DOHH2 (cell line): ENCODE results near the gene ACADM.
A peak's percentile ranks its signal among the peaks of the same experiment; 100 is the strongest.

ENCODE experiments used
- H3F3A ChIP-seq: fragments of 200-600 bp; sonication (generic), shearing (Covaris generic); 2 replicates; pipeline ENCODE4 v1.6.0; 2016; ENCODE audit warnings: antibody characterized with exemption, mild to moderate bottlenecking; ENCODE audit not compliant: control insufficient read depth, insufficient read depth
- H3K27ac ChIP-seq: fragments of 200-600 bp; sonication (generic); 2 replicates; pipeline ENCODE4 v1.5.1; 2014; ENCODE audit warnings: low read depth, mild to moderate bottlenecking, low read length, moderate library complexity
- H3K27me3 ChIP-seq: fragments of 200-600 bp; sonication (generic); 2 replicates; pipeline ENCODE4 v1.6.1; 2014; ENCODE audit warnings: mild to moderate bottlenecking, low read length, mixed read lengths; ENCODE audit not compliant: control insufficient read depth
- H3K36me3 ChIP-seq: fragments of 200-600 bp; sonication (generic); 2 replicates; pipeline ENCODE4 v1.6.1; 2014; ENCODE audit warnings: mild to moderate bottlenecking, low read length, moderate library complexity, mixed read lengths; ENCODE audit not compliant: control insufficient read depth
- H3K4me1 ChIP-seq: fragments of 200-600 bp; sonication (generic); 2 replicates; pipeline ENCODE4 v1.6.1; 2014; ENCODE audit warnings: mild to moderate bottlenecking, low read length, mixed read lengths; ENCODE audit not compliant: control insufficient read depth
- H3K4me2 ChIP-seq: fragments of 200-600 bp; sonication (generic); 2 replicates; pipeline ENCODE4 v1.6.0; 2014; ENCODE audit warnings: mild to moderate bottlenecking, low read length, moderate library complexity
- H3K4me3 ChIP-seq: fragments of 200-600 bp; sonication (generic); 2 replicates; pipeline ENCODE4 v1.5.1; 2014; ENCODE audit warnings: mild to moderate bottlenecking, low read length, mixed read lengths
- H3K79me2 ChIP-seq: fragments of 200-600 bp; sonication (generic); 2 replicates; pipeline ENCODE4 v1.6.1; 2014; ENCODE audit warnings: mild to moderate bottlenecking, low read length, mixed read lengths; ENCODE audit not compliant: control insufficient read depth
- H3K9me2 ChIP-seq: fragments of 200-600 bp; sonication (generic); replicated peaks from 2 replicates; pipeline ENCODE4 v1.6.1; 2014; ENCODE audit warnings: mild to moderate bottlenecking, low read length, mixed read lengths; ENCODE audit not compliant: control insufficient read depth
- H3K9me3 ChIP-seq: fragments of 200-600 bp; sonication (generic); 2 replicates; pipeline ENCODE4 v1.6.1; 2014; ENCODE audit warnings: antibody characterized with exemption, low read length, mixed read lengths; ENCODE audit not compliant: control insufficient read depth, insufficient read depth
- H4K20me1 ChIP-seq: fragments of 200-600 bp; sonication (generic); 2 replicates; pipeline ENCODE4 v1.6.0; 2014; ENCODE audit warnings: low read depth, mild to moderate bottlenecking, antibody characterized with exemption, low read length, moderate library complexity; ENCODE audit not compliant: control insufficient read depth, insufficient read depth
- CTCF ChIP-seq: fragments of 200-600 bp; sonication (generic); IDR thresholded peaks from one replicate; pipeline ENCODE4 v1.5.1; 2014; ENCODE audit warnings: antibody characterized with exemption, mild to moderate bottlenecking, low read depth, low read length; ENCODE audit not compliant: poor library complexity, severe bottlenecking
- EZH2phosphoT487 ChIP-seq: fragments of 200-600 bp; sonication (generic); IDR thresholded peaks from 2 replicates; pipeline ENCODE4 v1.6.1; 2017; ENCODE audit warnings: borderline replicate concordance, mild to moderate bottlenecking, antibody characterized with exemption, low read length, moderate library complexity, mixed read lengths

Gene ACADM

GRCh38 chr1:75785320-75785982 is 60.9 kb downstream of the ACADM start:
- H3F3A ChIP-seq: peaks cover 52% of the 10 kb centered on the region
- peaks cover 25% of the 10 kb centered on the region; the same call in 1 of the 2 replicates for H4K20me1 ChIP-seq
- no peak for TF ChIP-seq CTCF
- no peak for TF ChIP-seq EZH2phosphoT487
- peaks cover 36% of the 10 kb centered on the region for H3K4me1 ChIP-seq
- peak overlapping the region; percentile 88 for H3K4me3 ChIP-seq
- H3K79me2 ChIP-seq: peaks cover 57% of the 10 kb centered on the region
- H3K27me3 ChIP-seq: no peaks in the 10 kb centered on the region
- 0 out of 2 replicates have a peak, but pooled peaks cover 2% of the 10 kb centered on the region for H3K9me3 ChIP-seq
- H3K9me2 ChIP-seq: no peaks in the 10 kb centered on the region
- H3K27ac ChIP-seq: peak overlapping the region; percentile 92
- peaks cover 44% of the 10 kb centered on the region for H3K36me3 ChIP-seq
- H3K4me2 ChIP-seq: peak overlapping the region; percentile 70

- H3F3A ChIP-seq: peaks cover 60% of the 10 kb centered on the region
- peaks cover 65% of the 10 kb centered on the region for H3K79me2 ChIP-seq
- peak within 1 kb of the TSS; percentile 70 for H3K4me2 ChIP-seq
Observed at GRCh38 chr1:75785983-75786853, 61.7 kb downstream of the ACADM start, which contains the start of gene RABGGTB. RABGGTB (plus strand) TSS chr1:75786256; CDS start chr1:75786272, 16 bp downstream.

GRCh38 chr1:75786901-75787493 is 62.5 kb downstream of the ACADM start:
- Histone ChIP-seq H4K20me1 (peaks cover 41% of the 10 kb centered on the region), H3K9me2 (no peaks in the 10 kb centered on the region), H3K9me3 (0 out of 2 replicates have a peak, but pooled peaks cover 2% of the 10 kb centered on the region), H3K4me3 (peak overlapping the region; percentile 88), H3K4me1 (peaks cover 50% of the 10 kb centered on the region), H3K27me3 (no peaks in the 10 kb centered on the region), H3K36me3 (peaks cover 59% of the 10 kb centered on the region), H3K4me2 (peak overlapping the region; percentile 70), H3K79me2 (peaks cover 71% of the 10 kb centered on the region), H3K27ac (peak overlapping the region; percentile 92), H3F3A (peaks cover 68% of the 10 kb centered on the region)
- TF ChIP-seq CTCF (no peak), EZH2phosphoT487 (no peak)

More at GRCh38 chr1:75785983-75786853, 61.7 kb downstream of the ACADM start, which contains the start of gene RABGGTB:
- Histone ChIP-seq H3K27ac (peak within 1 kb of the TSS; percentile 92), H3K9me3 (0 out of 2 replicates have a peak, but pooled peaks cover 2% of the 10 kb centered on the region), H3K36me3 (peaks cover 52% of the 10 kb centered on the region), H4K20me1 (peaks cover 33% of the 10 kb centered on the region), H3K27me3 (no peaks in the 10 kb centered on the region), H3K4me1 (peaks cover 43% of the 10 kb centered on the region), H3K9me2 (no peaks in the 10 kb centered on the region), H3K4me3 (peak within 1 kb of the TSS; percentile 88)
- TF ChIP-seq EZH2phosphoT487 (no peak), CTCF (no peak)
